ENCODE measurements around the gene OPN3.

Gene OPN3

DNA sequence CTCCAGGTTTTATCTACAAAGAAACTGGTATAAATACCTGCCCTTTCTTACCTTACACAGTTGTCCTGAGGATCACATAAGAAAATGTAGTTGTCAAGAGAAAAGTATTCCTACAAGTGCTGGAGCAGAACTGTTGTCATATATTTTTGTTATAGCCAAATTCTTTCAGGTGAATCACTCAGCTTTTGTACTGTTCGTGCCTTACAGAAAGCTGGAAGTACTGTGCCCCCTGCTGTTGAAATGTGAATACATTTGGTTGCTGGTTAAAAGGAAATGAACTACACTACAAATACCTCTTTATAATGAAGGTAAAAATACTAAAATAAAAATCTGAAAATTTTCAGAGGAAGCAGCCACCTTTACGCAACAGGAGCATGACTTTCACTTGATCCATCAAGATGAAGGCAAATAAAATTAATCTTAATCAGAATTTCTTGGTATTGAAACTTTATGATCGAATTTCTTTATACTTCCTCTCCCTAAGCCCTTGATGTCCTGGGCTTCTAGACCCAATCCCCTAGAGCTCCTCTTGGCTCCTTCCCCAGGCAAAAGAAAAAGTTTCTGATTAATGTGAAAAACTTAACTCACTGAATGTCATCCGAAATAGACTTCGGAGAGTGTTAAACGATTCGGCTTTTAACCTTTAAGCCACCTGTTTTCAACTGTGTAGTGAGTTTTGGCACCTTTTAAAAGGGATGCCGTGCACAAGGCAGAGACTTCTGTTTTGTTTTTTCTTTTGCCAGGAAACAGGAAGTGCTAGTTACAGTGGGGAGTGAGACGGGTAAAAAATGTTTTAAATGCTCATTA is 12.5 kb downstream of the OPN3 start:
- POLR2A ChIA-PET = no interaction called here
- Histone ChIP-seq H3K4me3 (ENCODE audit: control insufficient read depth in 1 of 7, extremely low read depth in 1 of 7, insufficient read depth in 4 of 7, low read depth in 2 of 7, low read length in 6 of 7) (peak overlapping the region in 3 of 7 experiments; percentile 41 to 51 (median 45)), H3K27me3 (replicated peaks in 2 of 5; ENCODE audit: control insufficient read depth in 4 of 5, insufficient read depth in 5 of 5, low read length in 4 of 5) (no peaks in the 10 kb centered on the region), H3K36me3 (ENCODE audit: control insufficient read depth in 4 of 4, insufficient read depth in 4 of 4, low read length in 3 of 4) (peaks cover 0 to 8% (median 1%) of the 10 kb centered on the region in 4 experiments), H3K9me3 (ENCODE audit: control extremely low read depth in 1 of 5, control insufficient read depth in 4 of 5, insufficient read depth in 2 of 5, low read depth in 1 of 5, low read length in 4 of 5) (no peaks in the 10 kb centered on the region), H3K4me1 (ENCODE audit: control extremely low read depth in 1 of 4, control insufficient read depth in 4 of 4, insufficient read depth in 4 of 4, low read length in 3 of 4) (peaks cover 0 to 12% (median 9%) of the 10 kb centered on the region in 4 experiments), H3K27ac (ENCODE audit: insufficient read depth in 1 of 2, low read depth in 1 of 2, low read length in 2 of 2, poor library complexity in 1 of 2, severe bottlenecking in 2 of 2) (peak overlapping the region in 1 of 2 experiments; percentile 49)
- 62% methylated on average over 5 of the region's 9 CpGs for whole genome bisulfite sequencing (ENCODE audit: insufficient coverage)
- CTCF ChIA-PET = interaction anchor here (0.6 to 9.5 kb wide), 7 partner anchors 8 to 102 kb away, joined by 3 to 80 read pairs (median 4); no protein-coding TSS in a partner anchor
- peak; percentile 78 to 87 (median 87) for DNase-seq

DNA sequence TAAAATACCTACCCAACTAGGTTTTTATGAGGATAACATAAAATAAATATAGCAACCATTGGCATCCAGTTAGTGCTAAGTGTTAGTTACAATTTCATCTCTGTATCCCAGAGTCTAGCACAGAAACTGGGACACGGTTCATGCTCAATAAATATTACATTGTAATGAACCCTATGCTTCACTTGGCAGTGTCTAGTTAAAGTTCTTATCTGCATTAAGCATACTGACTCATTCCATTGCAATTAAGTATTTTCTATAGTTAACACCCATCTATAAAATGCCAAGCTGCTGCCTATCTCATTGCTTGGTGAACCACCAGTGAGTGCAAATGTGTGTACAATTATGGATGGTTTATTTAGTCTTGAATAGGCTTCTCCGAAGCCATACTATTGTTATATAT is 15.2 kb downstream of the OPN3 start:
- DNase-seq = no peak
- H3K4me1 ChIP-seq (ENCODE audit: control extremely low read depth in 1 of 4, control insufficient read depth in 4 of 4, insufficient read depth in 4 of 4, low read length in 3 of 4) = peaks cover 0 to 12% (median 9%) of the 10 kb centered on the region in 4 experiments
- H3K9me3 ChIP-seq (ENCODE audit: control extremely low read depth in 1 of 5, control insufficient read depth in 4 of 5, insufficient read depth in 2 of 5, low read depth in 1 of 5, low read length in 4 of 5) = no peaks in the 10 kb centered on the region
- H3K27ac ChIP-seq (ENCODE audit: insufficient read depth in 1 of 2, low read depth in 1 of 2, low read length in 2 of 2, poor library complexity in 1 of 2, severe bottlenecking in 2 of 2) = no peak overlapping the region
- no peaks in the 10 kb centered on the region for H3K27me3 ChIP-seq (replicated peaks in 2 of 5; ENCODE audit: control insufficient read depth in 4 of 5, insufficient read depth in 5 of 5, low read length in 4 of 5)
- WGBS (ENCODE audit: insufficient coverage) = 100% methylated on average over 1 of the region's 2 CpGs
- H3K4me3 ChIP-seq (ENCODE audit: control insufficient read depth in 1 of 7, extremely low read depth in 1 of 7, insufficient read depth in 4 of 7, low read depth in 2 of 7, low read length in 6 of 7) = no peak overlapping the region
- ChIA-PET POLR2A (no interaction called here), CTCF (interaction anchor here (9.5 kb wide), 1 partner anchor 12 kb away, joined by 80 read pairs; no protein-coding TSS in a partner anchor)
- peaks cover 0 to 9% (median 5%) of the 10 kb centered on the region in 4 experiments for H3K36me3 ChIP-seq (ENCODE audit: control insufficient read depth in 4 of 4, insufficient read depth in 4 of 4, low read length in 3 of 4)

GRCh38 chr1:241622669-241623068 is 17.5 kb downstream of the OPN3 start:
- POLR2A ChIA-PET = no interaction called here
- H3K9me3 ChIP-seq (ENCODE audit: control extremely low read depth in 1 of 5, control insufficient read depth in 4 of 5, insufficient read depth in 2 of 5, low read depth in 1 of 5, low read length in 4 of 5) = no peaks in the 10 kb centered on the region
- no peak overlapping the region for H3K4me3 ChIP-seq (ENCODE audit: control insufficient read depth in 1 of 7, extremely low read depth in 1 of 7, insufficient read depth in 4 of 7, low read depth in 2 of 7, low read length in 6 of 7)
- no peak overlapping the region for H3K27ac ChIP-seq (ENCODE audit: insufficient read depth in 1 of 2, low read depth in 1 of 2, low read length in 2 of 2, poor library complexity in 1 of 2, severe bottlenecking in 2 of 2)
- CTCF ChIA-PET = interaction anchor here (0.6 to 9.5 kb wide), 2 partner anchors 9 to 267 kb away, joined by 3 to 80 read pairs; no protein-coding TSS in a partner anchor
- no peak for DNase-seq
- no peaks in the 10 kb centered on the region for H3K27me3 ChIP-seq (replicated peaks in 2 of 5; ENCODE audit: control insufficient read depth in 4 of 5, insufficient read depth in 5 of 5, low read length in 4 of 5)
- WGBS (ENCODE audit: insufficient coverage) = 83% methylated on average over 1 of the region's 5 CpGs
- peaks cover 0 to 13% (median 5%) of the 10 kb centered on the region in 4 experiments for H3K36me3 ChIP-seq (ENCODE audit: control insufficient read depth in 4 of 4, insufficient read depth in 4 of 4, low read length in 3 of 4)
- H3K4me1 ChIP-seq (ENCODE audit: control extremely low read depth in 1 of 4, control insufficient read depth in 4 of 4, insufficient read depth in 4 of 4, low read length in 3 of 4) = peaks cover 0 to 5% (median 2%) of the 10 kb centered on the region in 4 experiments

GRCh38 chr1:241617426-241617825 is 22.7 kb downstream of the OPN3 start:
- Histone ChIP-seq H3K27me3 (replicated peaks in 2 of 5; ENCODE audit: control insufficient read depth in 4 of 5, insufficient read depth in 5 of 5, low read length in 4 of 5) (no peaks in the 10 kb centered on the region), H3K4me3 (ENCODE audit: control insufficient read depth in 1 of 7, extremely low read depth in 1 of 7, insufficient read depth in 4 of 7, low read depth in 2 of 7, low read length in 6 of 7) (no peak overlapping the region), H3K9me3 (ENCODE audit: control extremely low read depth in 1 of 5, control insufficient read depth in 4 of 5, insufficient read depth in 2 of 5, low read depth in 1 of 5, low read length in 4 of 5) (no peaks in the 10 kb centered on the region), H3K27ac (ENCODE audit: insufficient read depth in 1 of 2, low read depth in 1 of 2, low read length in 2 of 2, poor library complexity in 1 of 2, severe bottlenecking in 2 of 2) (no peak overlapping the region), H3K4me1 (ENCODE audit: control extremely low read depth in 1 of 4, control insufficient read depth in 4 of 4, insufficient read depth in 4 of 4, low read length in 3 of 4) (no peaks in the 10 kb centered on the region), H3K36me3 (ENCODE audit: control insufficient read depth in 4 of 4, insufficient read depth in 4 of 4, low read length in 3 of 4) (peaks cover 0 to 9% (median 5%) of the 10 kb centered on the region in 4 experiments)
- 98% methylated on average over 6 of the region's 7 CpGs for WGBS (ENCODE audit: insufficient coverage)
- ChIA-PET POLR2A (no interaction called here), CTCF (interaction anchor here (10.7 kb wide), 1 partner anchor 6 kb away, joined by 80 read pairs; no protein-coding TSS in a partner anchor)
- DNase-seq = no peak

- WGBS (ENCODE audit: insufficient coverage) = 98% methylated on average over 8 of the region's 8 CpGs
- CTCF ChIA-PET = interaction anchor here (10.7 kb wide), 1 partner anchor 8 kb away, joined by 80 read pairs; no protein-coding TSS in a partner anchor
- Histone ChIP-seq H3K9me3 (ENCODE audit: control extremely low read depth in 1 of 5, control insufficient read depth in 4 of 5, insufficient read depth in 2 of 5, low read depth in 1 of 5, low read length in 4 of 5) (no peaks in the 10 kb centered on the region), H3K27me3 (replicated peaks in 2 of 5; ENCODE audit: control insufficient read depth in 4 of 5, insufficient read depth in 5 of 5, low read length in 4 of 5) (no peaks in the 10 kb centered on the region), H3K4me1 (ENCODE audit: control extremely low read depth in 1 of 4, control insufficient read depth in 4 of 4, insufficient read depth in 4 of 4, low read length in 3 of 4) (no peaks in the 10 kb centered on the region), H3K27ac (ENCODE audit: insufficient read depth in 1 of 2, low read depth in 1 of 2, low read length in 2 of 2, poor library complexity in 1 of 2, severe bottlenecking in 2 of 2) (no peak overlapping the region), H3K36me3 (ENCODE audit: control insufficient read depth in 4 of 4, insufficient read depth in 4 of 4, low read length in 3 of 4) (peaks cover 0 to 4% (median 0%) of the 10 kb centered on the region in 4 experiments), H3K4me3 (ENCODE audit: control insufficient read depth in 1 of 7, extremely low read depth in 1 of 7, insufficient read depth in 4 of 7, low read depth in 2 of 7, low read length in 6 of 7) (no peak overlapping the region)
- POLR2A ChIA-PET = no interaction called here
- DNase-seq = no peak
Measured at GRCh38 chr1:241615043-241615974, 24.9 kb downstream of the OPN3 start.

- no peak overlapping the region for H3K4me3 ChIP-seq (ENCODE audit: control insufficient read depth in 1 of 7, extremely low read depth in 1 of 7, insufficient read depth in 4 of 7, low read depth in 2 of 7, low read length in 6 of 7)
- CTCF ChIA-PET = interaction anchor here (10.7 kb wide), 1 partner anchor 9 kb away, joined by 80 read pairs; no protein-coding TSS in a partner anchor
Measured at GRCh38 chr1:241614572-241614971, 25.6 kb downstream of the OPN3 start.

More at GRCh38 chr1:241614572-241614971, 25.6 kb downstream of the OPN3 start:
- Histone ChIP-seq H3K9me3 (ENCODE audit: control extremely low read depth in 1 of 5, control insufficient read depth in 4 of 5, insufficient read depth in 2 of 5, low read depth in 1 of 5, low read length in 4 of 5) (no peaks in the 10 kb centered on the region), H3K27ac (ENCODE audit: insufficient read depth in 1 of 2, low read depth in 1 of 2, low read length in 2 of 2, poor library complexity in 1 of 2, severe bottlenecking in 2 of 2) (no peak overlapping the region), H3K27me3 (replicated peaks in 2 of 5; ENCODE audit: control insufficient read depth in 4 of 5, insufficient read depth in 5 of 5, low read length in 4 of 5) (no peaks in the 10 kb centered on the region), H3K36me3 (ENCODE audit: control insufficient read depth in 4 of 4, insufficient read depth in 4 of 4, low read length in 3 of 4) (peaks cover 0 to 1% (median 0%) of the 10 kb centered on the region in 4 experiments), H3K4me1 (ENCODE audit: control extremely low read depth in 1 of 4, control insufficient read depth in 4 of 4, insufficient read depth in 4 of 4, low read length in 3 of 4) (no peaks in the 10 kb centered on the region)
- DNase-seq = no peak
- POLR2A ChIA-PET = no interaction called here
- WGBS (ENCODE audit: insufficient coverage) = 70% methylated on average over 4 of the region's 4 CpGs
